ENCODE measurements around the gene RAB12.

Gene RAB12

GRCh38 chr18:8602040-8602439 is 7.2 kb upstream of the RAB12 start:
- no peaks in the 10 kb centered on the region for H3K79me1 ChIP-seq (ENCODE audit: low read length)
- no peak overlapping the region for H3K23ac ChIP-seq (ENCODE audit: low read length)
- no peak overlapping the region for H2BK15ac ChIP-seq (replicated peaks; ENCODE audit: low read depth)
- H3K56ac ChIP-seq (ENCODE audit: low read length), result no peak overlapping the region
- no peak overlapping the region for H3K18ac ChIP-seq (ENCODE audit: low read length)
- H2BK5ac ChIP-seq (ENCODE audit: low read length), result no peak overlapping the region
- H3K4me1 ChIP-seq (ENCODE audit: control insufficient read depth, low read depth, low read length), result no peaks in the 10 kb centered on the region
- H3K27me3 ChIP-seq (ENCODE audit: insufficient read depth, low read length, poor library complexity), result no peaks in the 10 kb centered on the region
- no CpG with 5 or more reads among the region's 4 CpGs for WGBS (ENCODE audit: extremely low coverage, insufficient coverage, low lambda C conversion rate)
- H3K4ac ChIP-seq (ENCODE audit: low read depth, low read length), result no peak overlapping the region
- H3K36me3 ChIP-seq (ENCODE audit: control insufficient read depth, insufficient read depth, low read length), result no peaks in the 10 kb centered on the region
- H3K79me2 ChIP-seq (ENCODE audit: control insufficient read depth, insufficient read depth, low read length), result no peaks in the 10 kb centered on the region
- no peak overlapping the region for H2AK5ac ChIP-seq (ENCODE audit: low read length)
- no peak overlapping the region for H4K8ac ChIP-seq (ENCODE audit: low read depth, low read length)
- no peak overlapping the region for H2BK120ac ChIP-seq (ENCODE audit: low read depth, low read length)
- H3K4me2 ChIP-seq (ENCODE audit: low read length), result no peak overlapping the region
- no peak overlapping the region for H3K27ac ChIP-seq (ENCODE audit: low read depth, low read length)
- H3K9ac ChIP-seq (ENCODE audit: low read length), result no peak overlapping the region
- H3K4me3 ChIP-seq (ENCODE audit: low read length), result no peak overlapping the region
- no peak for DNase-seq
- H4K5ac ChIP-seq (ENCODE audit: low read length), result no peak overlapping the region

- H3K4me2 ChIP-seq (ENCODE audit: low read length), result no peak overlapping the region
- no peak overlapping the region for H4K8ac ChIP-seq (ENCODE audit: low read depth, low read length)
- H3K79me1 ChIP-seq (ENCODE audit: low read length), result no peaks in the 10 kb centered on the region
- H3K4me3 ChIP-seq (ENCODE audit: low read length), result no peak overlapping the region
- no peaks in the 10 kb centered on the region for H3K27me3 ChIP-seq (ENCODE audit: insufficient read depth, low read length, poor library complexity)
- no peak overlapping the region for H2AK5ac ChIP-seq (ENCODE audit: low read length)
- no peaks in the 10 kb centered on the region for H3K4me1 ChIP-seq (ENCODE audit: control insufficient read depth, low read depth, low read length)
- no peak overlapping the region for H4K5ac ChIP-seq (ENCODE audit: low read length)
- no peak overlapping the region for H3K23ac ChIP-seq (ENCODE audit: low read length)
- H2BK15ac ChIP-seq (replicated peaks; ENCODE audit: low read depth), result no peak overlapping the region
- no peak overlapping the region for H3K18ac ChIP-seq (ENCODE audit: low read length)
- DNase-seq, result no peak
- no peak overlapping the region for H3K27ac ChIP-seq (ENCODE audit: low read depth, low read length)
- no peaks in the 10 kb centered on the region for H3K79me2 ChIP-seq (ENCODE audit: control insufficient read depth, insufficient read depth, low read length)
- no peak overlapping the region for H3K4ac ChIP-seq (ENCODE audit: low read depth, low read length)
- H2BK120ac ChIP-seq (ENCODE audit: low read depth, low read length), result no peak overlapping the region
- no peak overlapping the region for H3K9ac ChIP-seq (ENCODE audit: low read length)
- no peak overlapping the region for H2BK5ac ChIP-seq (ENCODE audit: low read length)
- no peak overlapping the region for H3K56ac ChIP-seq (ENCODE audit: low read length)
- WGBS (ENCODE audit: extremely low coverage, insufficient coverage, low lambda C conversion rate), result no CpG with 5 or more reads among the region's 2 CpGs
- no peaks in the 10 kb centered on the region for H3K36me3 ChIP-seq (ENCODE audit: control insufficient read depth, insufficient read depth, low read length)
Measured at GRCh38 chr18:8602557-8602956, 6.7 kb upstream of the RAB12 start.

- no peak overlapping the region for H2BK15ac ChIP-seq (replicated peaks; ENCODE audit: low read depth)
- no peak overlapping the region for H3K4me3 ChIP-seq (ENCODE audit: low read length)
- no peak overlapping the region for H3K18ac ChIP-seq (ENCODE audit: low read length)
- no CpG with 5 or more reads among the region's 14 CpGs for WGBS (ENCODE audit: extremely low coverage, insufficient coverage, low lambda C conversion rate)
- no peaks in the 10 kb centered on the region for H3K4me1 ChIP-seq (ENCODE audit: control insufficient read depth, low read depth, low read length)
- no peak overlapping the region for H3K56ac ChIP-seq (ENCODE audit: low read length)
- H3K4me2 ChIP-seq (ENCODE audit: low read length), result no peak overlapping the region
- H3K4ac ChIP-seq (ENCODE audit: low read depth, low read length), result no peak overlapping the region
- H3K9ac ChIP-seq (ENCODE audit: low read length), result no peak overlapping the region
- no peak overlapping the region for H3K23ac ChIP-seq (ENCODE audit: low read length)
- H3K36me3 ChIP-seq (ENCODE audit: control insufficient read depth, insufficient read depth, low read length), result no peaks in the 10 kb centered on the region
- no peak overlapping the region for H3K27ac ChIP-seq (ENCODE audit: low read depth, low read length)
- no peak overlapping the region for H4K5ac ChIP-seq (ENCODE audit: low read length)
- no peaks in the 10 kb centered on the region for H3K79me2 ChIP-seq (ENCODE audit: control insufficient read depth, insufficient read depth, low read length)
- no peaks in the 10 kb centered on the region for H3K79me1 ChIP-seq (ENCODE audit: low read length)
- H2BK120ac ChIP-seq (ENCODE audit: low read depth, low read length), result no peak overlapping the region
- DNase-seq, result no peak
- no peaks in the 10 kb centered on the region for H3K27me3 ChIP-seq (ENCODE audit: insufficient read depth, low read length, poor library complexity)
- H4K8ac ChIP-seq (ENCODE audit: low read depth, low read length), result no peak overlapping the region
- H2BK5ac ChIP-seq (ENCODE audit: low read length), result no peak overlapping the region
- H2AK5ac ChIP-seq (ENCODE audit: low read length), result no peak overlapping the region
Measured at GRCh38 chr18:8603663-8604520, 5.3 kb upstream of the RAB12 start.

GRCh38 chr18:8605974-8606373 is 3.3 kb upstream of the RAB12 start:
- Histone ChIP-seq H3K23ac (ENCODE audit: low read length) (no peak overlapping the region), H4K8ac (ENCODE audit: low read depth, low read length) (no peak overlapping the region), H3K4me3 (ENCODE audit: low read length) (no peak overlapping the region), H3K4ac (ENCODE audit: low read depth, low read length) (no peak overlapping the region), H3K36me3 (ENCODE audit: control insufficient read depth, insufficient read depth, low read length) (no peaks in the 10 kb centered on the region), H3K27ac (ENCODE audit: low read depth, low read length) (no peak overlapping the region), H3K9ac (ENCODE audit: low read length) (no peak overlapping the region), H3K79me1 (ENCODE audit: low read length) (no peaks in the 10 kb centered on the region), H3K56ac (ENCODE audit: low read length) (no peak overlapping the region), H2BK5ac (ENCODE audit: low read length) (no peak overlapping the region), H3K27me3 (ENCODE audit: insufficient read depth, low read length, poor library complexity) (no peaks in the 10 kb centered on the region), H4K5ac (ENCODE audit: low read length) (no peak overlapping the region), H3K79me2 (ENCODE audit: control insufficient read depth, insufficient read depth, low read length) (peaks cover 14% of the 10 kb centered on the region), H2BK15ac (replicated peaks; ENCODE audit: low read depth) (no peak overlapping the region), H2BK120ac (ENCODE audit: low read depth, low read length) (no peak overlapping the region), H3K4me1 (ENCODE audit: control insufficient read depth, low read depth, low read length) (no peaks in the 10 kb centered on the region), H2AK5ac (ENCODE audit: low read length) (no peak overlapping the region), H3K18ac (ENCODE audit: low read length) (no peak overlapping the region), H3K4me2 (ENCODE audit: low read length) (no peak overlapping the region)
- no CpG with 5 or more reads among the region's 8 CpGs for WGBS (ENCODE audit: extremely low coverage, insufficient coverage, low lambda C conversion rate)
- no peak for DNase-seq

GRCh38 chr18:8607776-8608742 is 1.2 kb upstream of the RAB12 start:
- Histone ChIP-seq H3K27ac (ENCODE audit: low read depth, low read length) (no peak overlapping the region), H2AK5ac (ENCODE audit: low read length) (no peak overlapping the region), H2BK5ac (ENCODE audit: low read length) (peak overlapping the region; percentile 22), H4K8ac (ENCODE audit: low read depth, low read length) (no peak overlapping the region), H3K27me3 (ENCODE audit: insufficient read depth, low read length, poor library complexity) (no peaks in the 10 kb centered on the region), H3K56ac (ENCODE audit: low read length) (peak overlapping the region; percentile 80), H3K4ac (ENCODE audit: low read depth, low read length) (peak overlapping the region; percentile 86), H3K4me1 (ENCODE audit: control insufficient read depth, low read depth, low read length) (peaks cover 2% of the 10 kb centered on the region), H3K23ac (ENCODE audit: low read length) (no peak overlapping the region), H3K36me3 (ENCODE audit: control insufficient read depth, insufficient read depth, low read length) (no peaks in the 10 kb centered on the region), H3K4me2 (ENCODE audit: low read length) (peak overlapping the region; percentile 73), H4K5ac (ENCODE audit: low read length) (no peak overlapping the region), H2BK120ac (ENCODE audit: low read depth, low read length) (no peak overlapping the region), H3K9ac (ENCODE audit: low read length) (peak overlapping the region; percentile 76), H3K79me1 (ENCODE audit: low read length) (no peaks in the 10 kb centered on the region), H2BK15ac (replicated peaks; ENCODE audit: low read depth) (no peak overlapping the region), H3K18ac (ENCODE audit: low read length) (no peak overlapping the region), H3K79me2 (ENCODE audit: control insufficient read depth, insufficient read depth, low read length) (peaks cover 32% of the 10 kb centered on the region), H3K4me3 (ENCODE audit: low read length) (peak overlapping the region; percentile 32)
- DNase-seq, result no peak
- no CpG with 5 or more reads among the region's 18 CpGs for WGBS (ENCODE audit: extremely low coverage, insufficient coverage, low lambda C conversion rate)
